Erythroblast (primary cell): ENCODE data around the gene SZT2.
A peak's percentile ranks its signal among the peaks of the same experiment; 100 is the strongest.

Source experiments
- DNase-seq, 2 experiments: peaks; one replicate each; lab custom pipeline; 2025; lab: John Stamatoyannopoulos, UW
- GATA1 ChIP-seq: IDR thresholded peaks from 2 replicates; pipeline ENCODE4 v1.6.1; 2011; ENCODE audit warnings: low read depth, mild to moderate bottlenecking, control low read depth, low read length, moderate library complexity
- POLR2A ChIP-seq: IDR thresholded peaks from 2 replicates; pipeline ENCODE4 v1.6.1; 2011; ENCODE audit warnings: mild to moderate bottlenecking, low read length

SZT2 gene

DNA sequence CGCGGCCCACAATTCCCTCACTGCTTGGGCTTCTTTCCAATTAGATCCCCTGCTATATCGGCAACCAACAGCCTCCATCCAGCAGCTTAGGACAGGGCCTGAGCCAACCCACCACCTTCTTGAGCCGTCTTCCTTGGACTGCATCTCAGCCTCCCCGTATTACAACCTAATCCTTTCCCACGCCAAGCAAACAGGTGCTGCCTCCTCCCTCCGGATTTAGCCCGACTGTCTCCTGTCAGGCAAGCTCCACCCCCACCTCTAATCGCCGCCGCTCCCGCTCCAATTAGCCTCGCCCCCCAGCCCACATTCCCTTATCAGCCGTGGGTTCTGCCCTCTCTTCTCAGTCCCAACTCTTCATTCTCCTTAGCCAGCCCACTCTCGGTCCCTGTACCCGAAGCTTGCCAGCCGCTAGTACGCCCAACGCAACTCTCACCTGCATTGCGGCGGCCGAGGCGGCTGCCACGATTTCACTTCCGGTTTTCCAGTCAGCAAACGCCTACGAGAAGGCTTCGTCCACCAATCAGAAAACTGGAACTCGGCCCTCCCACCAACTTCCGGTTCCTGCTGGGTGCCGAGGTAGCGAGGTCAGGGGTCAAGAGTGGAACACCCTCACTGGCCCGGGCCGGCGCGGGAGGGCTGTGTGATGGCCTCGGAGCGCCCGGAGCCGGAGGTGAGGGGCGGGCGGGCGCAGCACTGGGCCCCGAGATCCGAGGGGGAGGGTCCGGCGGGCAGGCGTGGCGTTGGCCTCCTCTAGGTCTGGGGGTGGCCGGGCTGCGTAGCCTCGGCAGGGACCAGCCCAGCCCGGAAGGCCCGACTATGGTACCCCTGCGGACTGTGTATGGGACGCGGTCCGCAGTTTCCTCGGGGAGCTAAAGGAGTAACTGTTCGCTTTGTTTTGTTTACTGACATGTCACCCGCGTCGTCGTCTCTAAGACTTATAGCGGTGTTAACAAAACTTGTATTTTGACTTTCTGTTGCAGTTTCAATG lies at the start of gene SZT2, which contains the start of gene MED8:
TSS of gene SZT2 (plus strand) at position 574 of the 988 bp plus-strand sequence. CDS start at position 644, 70 bp downstream.
TSS of gene MED8 (minus strand) at position 475 of the 988 bp plus-strand sequence. CDS start at position 439, 36 bp downstream.
- TF ChIP-seq GATA1: no peak
- TF ChIP-seq POLR2A: peak; percentile 90
- peak; percentile 95 for DNase-seq

- DNase-seq: no peak
- no peak for TF ChIP-seq GATA1
- no peak for TF ChIP-seq POLR2A
Measured at GRCh38 chr1:43340559-43340958, 49.1 kb upstream of the SZT2 start.

GRCh38 chr1:43344267-43344850 lies 45.3 kb upstream of the SZT2 start:
- TF ChIP-seq POLR2A: no peak
- TF ChIP-seq GATA1: no peak
- DNase-seq: peak; percentile 59 to 68

- TF ChIP-seq POLR2A (no peak), GATA1 (no peak)
- DNase-seq: peak; percentile 82 to 89
Measured at GRCh38 chr1:43345120-43345519, 44.6 kb upstream of the SZT2 start.

DNA sequence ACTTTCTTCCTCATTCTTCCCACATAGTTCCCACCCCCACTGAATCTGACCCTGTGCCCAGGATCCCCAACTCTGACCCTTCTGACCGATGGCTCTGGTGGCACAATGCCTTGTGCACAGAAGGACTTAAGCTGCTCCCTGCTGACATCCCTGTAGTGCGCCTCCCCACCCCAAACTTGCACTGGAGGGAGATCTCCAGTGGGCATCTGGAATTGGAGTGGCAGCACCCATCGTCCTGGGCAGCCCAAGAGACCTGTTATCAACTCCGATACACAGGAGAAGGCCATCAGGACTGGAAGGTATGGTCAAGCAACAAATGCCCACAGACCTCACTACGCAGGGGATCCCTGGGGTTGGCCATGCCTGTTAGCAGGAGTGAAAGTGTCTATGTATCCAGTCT lies 43.1 kb upstream of the SZT2 start:
- TF ChIP-seq GATA1: no peak
- TF ChIP-seq POLR2A: no peak
- no peak for DNase-seq

GRCh38 chr1:43348343-43348808 lies 41.3 kb upstream of the SZT2 start:
- no peak for DNase-seq
- TF ChIP-seq POLR2A (no peak), GATA1 (no peak)

- peak in 1 of 2 experiments; percentile 14 for DNase-seq
- TF ChIP-seq GATA1 (no peak), POLR2A (no peak)
Measured at GRCh38 chr1:43348809-43349593, 40.7 kb upstream of the SZT2 start.

DNA sequence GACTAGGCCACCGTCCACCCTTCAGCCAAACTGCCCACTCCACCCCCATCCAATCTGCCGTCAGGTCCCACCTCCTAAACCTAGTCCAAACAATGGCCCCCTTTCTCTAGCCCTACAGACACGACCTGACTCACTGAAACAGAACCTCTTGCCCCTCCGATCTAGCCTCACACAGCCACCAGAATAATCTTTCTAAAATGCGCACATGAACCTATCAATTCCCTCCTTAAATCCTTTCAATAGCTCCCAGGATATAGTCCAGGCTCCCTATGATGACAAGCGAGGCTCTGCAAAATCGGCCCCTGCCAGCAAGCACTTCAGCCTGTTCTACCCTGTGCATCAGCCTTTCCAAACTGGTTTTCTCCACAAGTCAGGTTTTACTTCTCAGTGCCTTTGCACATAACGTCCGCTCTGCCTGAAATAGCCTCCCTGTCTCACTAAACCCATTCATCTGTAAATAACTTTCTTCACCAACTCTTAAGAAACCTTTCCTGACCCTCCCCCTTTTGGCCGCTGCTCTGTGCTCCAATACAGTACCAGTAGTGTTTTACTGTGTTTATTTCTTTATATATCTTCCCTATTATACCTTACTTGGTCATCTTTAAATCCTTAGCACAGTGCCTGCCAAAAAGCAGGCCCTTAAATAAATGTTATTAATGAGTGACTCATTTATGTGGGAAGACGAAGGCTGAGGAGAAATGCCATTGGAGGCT lies 39.9 kb upstream of the SZT2 start:
- no peak for DNase-seq
- no peak for TF ChIP-seq POLR2A
- TF ChIP-seq GATA1: no peak

DNA sequence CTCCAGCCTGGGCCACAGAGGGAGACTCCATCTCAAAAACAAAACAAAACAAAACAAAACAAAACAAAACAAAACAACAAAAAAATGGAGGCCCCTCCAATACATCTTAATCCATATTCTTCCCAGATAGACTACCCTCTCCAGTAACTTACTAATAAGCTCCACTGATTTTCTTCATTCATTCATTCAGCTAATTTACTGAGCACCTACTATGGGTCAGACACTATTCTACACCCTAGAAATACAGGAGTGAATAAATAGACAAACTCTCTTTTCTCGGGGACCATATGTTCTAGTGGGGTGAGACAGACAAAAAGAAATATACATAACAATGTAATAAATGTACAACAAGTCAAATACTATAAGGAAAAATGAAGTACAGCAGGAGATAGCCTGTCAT lies 38.7 kb upstream of the SZT2 start:
- no peak for DNase-seq
- no peak for TF ChIP-seq GATA1
- no peak for TF ChIP-seq POLR2A

DNA sequence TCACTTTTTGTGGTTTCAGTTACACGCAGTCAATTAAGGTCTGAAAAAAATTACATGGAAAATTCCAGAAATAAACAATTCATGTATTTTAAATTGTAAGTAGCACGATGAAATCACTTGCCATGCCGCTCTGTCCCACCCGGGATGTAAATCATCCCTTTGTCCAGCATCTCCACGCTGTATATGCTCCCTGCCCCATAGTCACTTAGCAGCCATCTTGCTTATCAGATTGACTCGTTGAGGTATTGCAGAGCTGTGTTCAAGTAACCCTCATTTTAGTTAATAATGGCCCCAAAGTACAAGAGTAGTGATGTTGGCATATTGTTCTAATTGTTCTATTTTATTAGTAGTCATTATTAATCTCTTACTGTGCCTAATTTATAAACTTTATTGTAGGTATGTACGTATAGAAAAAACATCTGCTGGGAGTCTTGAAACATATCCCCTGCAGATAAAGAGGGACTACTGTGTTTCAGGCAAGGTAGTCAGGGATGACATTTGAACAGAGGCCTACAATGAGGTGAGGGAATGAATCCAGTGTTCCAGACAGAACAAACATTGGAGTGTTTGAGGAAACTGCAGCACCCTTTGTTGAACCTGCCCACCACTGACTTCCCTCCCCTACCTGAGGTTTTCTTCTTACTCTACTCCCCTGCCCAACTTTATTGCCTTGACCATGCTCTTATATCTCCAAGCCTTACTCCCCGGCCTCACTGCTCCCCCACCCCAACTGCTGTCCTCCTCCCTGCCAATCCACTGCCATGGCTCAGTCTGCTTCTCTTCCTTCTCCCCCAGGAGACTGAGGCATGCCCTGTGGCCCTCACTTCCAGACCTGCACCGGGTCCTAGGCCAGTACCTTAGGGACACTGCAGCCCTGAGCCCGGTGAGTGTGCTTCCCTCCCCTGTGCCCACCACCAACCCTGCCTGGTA lies 38.0 kb upstream of the SZT2 start:
- DNase-seq: no peak

DNA sequence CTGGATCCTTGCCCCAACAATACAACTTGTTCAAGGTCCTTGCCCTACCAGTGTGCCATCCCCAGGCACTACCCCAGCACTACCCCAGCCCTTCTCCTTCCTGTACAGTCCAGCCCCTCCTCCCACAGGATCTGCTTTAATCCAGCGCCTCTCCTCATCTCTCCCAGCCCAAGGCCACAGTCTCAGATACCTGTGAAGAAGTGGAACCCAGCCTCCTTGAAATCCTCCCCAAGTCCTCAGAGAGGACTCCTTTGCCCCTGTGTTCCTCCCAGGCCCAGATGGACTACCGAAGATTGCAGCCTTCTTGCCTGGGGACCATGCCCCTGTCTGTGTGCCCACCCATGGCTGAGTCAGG lies 37.4 kb upstream of the SZT2 start:
- no peak for DNase-seq
- no peak for TF ChIP-seq GATA1
- no peak for TF ChIP-seq POLR2A

More for the DNA sequence above, 38.0 kb upstream of the SZT2 start:
- no peak for TF ChIP-seq POLR2A
- TF ChIP-seq GATA1: no peak

- TF ChIP-seq GATA1 (no peak), POLR2A (no peak)
Measured at GRCh38 chr1:43352881-43353280, 36.8 kb upstream of the SZT2 start.

More at GRCh38 chr1:43352881-43353280, 36.8 kb upstream of the SZT2 start:
- DNase-seq: no peak
